HT1080 (cell line): ENCODE results near the gene GOLGA8H. TPM values are rescaled to one million over a fixed set of nuclear protein-coding genes. Genes with fewer than 3 reads are reported as not detected.
"Not testable (repeated sequence)": the region's sequence is repeated elsewhere in the genome, so short reads cannot be mapped to it uniquely, and the experiment has no call there.

Experiments
- DNase-seq: peaks from one replicate; pipeline ENCODE4 v3.0.0-alpha.2; 2015; ENCODE audit warnings: low read depth
- polyA plus RNA-seq, 2 experiments: library from polyadenylated mRNA; depleted of rRNA; stranded (reverse); fragments of >200 nt; gene quantifications; 2 replicates each; pipeline ENCODE4 v1.2.3, GENCODE V29; 2015
- small RNA-seq: library from RNA; depleted of rRNA; stranded (forward); fragments of <200 nt; gene quantifications from one replicate; pipeline ENCODE3, GENCODE V24; 2014
- total RNA-seq: library from RNA; depleted of rRNA; stranded (reverse); fragments of >200 nt; shearing (Covaris generic); gene quantifications from 2 replicates; pipeline ENCODE4 v1.2.3, GENCODE V29; 2014; rRNA removed

GOLGA8H gene, protein sequence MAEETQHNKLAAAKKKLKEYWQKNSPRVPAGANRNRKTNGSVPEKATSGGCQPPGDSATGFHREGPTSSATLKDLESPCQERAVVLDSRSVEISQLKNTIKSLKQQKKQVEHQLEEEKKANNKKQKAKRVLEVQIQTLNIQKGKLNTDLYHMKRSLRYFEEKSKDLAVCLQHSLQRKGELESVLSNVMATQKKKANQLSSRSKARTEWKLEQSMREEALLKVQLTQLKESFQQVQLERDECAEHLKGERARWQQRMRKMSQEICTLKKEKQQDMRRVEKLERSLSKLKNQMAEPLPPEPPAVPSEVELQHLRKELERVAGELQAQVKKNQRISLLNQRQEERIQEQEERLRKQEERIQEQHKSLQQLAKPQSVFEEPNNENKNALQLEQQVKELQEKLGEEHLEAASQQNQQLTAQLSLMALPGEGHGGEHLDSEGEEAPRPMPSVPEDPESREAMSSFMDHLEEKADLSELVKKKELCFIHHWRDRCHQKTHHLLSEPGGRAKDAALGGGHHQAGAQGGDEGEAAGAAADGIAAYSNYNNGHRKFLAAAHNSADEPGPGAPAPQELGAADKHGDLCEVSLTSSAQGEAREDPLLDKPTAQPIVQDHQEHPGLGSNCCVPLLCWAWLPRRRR
- 0.43 and 0.77 TPM in 2 replicates for total RNA-seq
- 0.27 and 0.88 TPM in 2 replicates for polyA plus RNA-seq (2015; cell fraction: cytosol; rRNA removed)
- 2.4 and 2.7 TPM in 2 replicates for polyA plus RNA-seq (2015; cell fraction: nucleus; rRNA removed)

- not testable (repeated sequence) for DNase-seq
These were observed at the start of gene GOLGA8H for GRCh38 chr15:30603796-30604195. Gene GOLGA8H, plus strand, starts transcription at chr15:30604028. Its CDS starts 98 bp downstream, at chr15:30604126.

DNA sequence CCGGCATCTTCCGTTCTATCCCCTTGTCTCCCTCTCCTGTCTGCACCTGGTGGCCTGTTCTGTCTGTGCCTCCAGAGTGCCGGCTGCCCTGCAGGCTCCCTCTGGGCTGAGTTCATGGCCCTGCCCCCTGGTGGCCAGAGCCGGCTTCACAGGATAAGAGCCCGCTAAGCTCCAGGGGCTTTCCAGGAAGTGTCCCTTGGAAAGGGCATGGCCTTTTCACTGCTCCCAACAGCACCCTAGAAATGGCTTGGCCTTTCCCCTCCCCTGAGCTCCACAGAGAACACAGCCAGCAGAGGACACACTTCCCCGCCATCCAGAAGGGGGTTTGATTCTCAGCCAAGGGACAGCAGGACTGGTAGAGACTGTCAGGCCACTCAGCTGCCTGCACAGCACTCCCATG lies 36.9 kb upstream of the GOLGA8H start:
- DNase-seq, result not testable (repeated sequence)

DNA sequence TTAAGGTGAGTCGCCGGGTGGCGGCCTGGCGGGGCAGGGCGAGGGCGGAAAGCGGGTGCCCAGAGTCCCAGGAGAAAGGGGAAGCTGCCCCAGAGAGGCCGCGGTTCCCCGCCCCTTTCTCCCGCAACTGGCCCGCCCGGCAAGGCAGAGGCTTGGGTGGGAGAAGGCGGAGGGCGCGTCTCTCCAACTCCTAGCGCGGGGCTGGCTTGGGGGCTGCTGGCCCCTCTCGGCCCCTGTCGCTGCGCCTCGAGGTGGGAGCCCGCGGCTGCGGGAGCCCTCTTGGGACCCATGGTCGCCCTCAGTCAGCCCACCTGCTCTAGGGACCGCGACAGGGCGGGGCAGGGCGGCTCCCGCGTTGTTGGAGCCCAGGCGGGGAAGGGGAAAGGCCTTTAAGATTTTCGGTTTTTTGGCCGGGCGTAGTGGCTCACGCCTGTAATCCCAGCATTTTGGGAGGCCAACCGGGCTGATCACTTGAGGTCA lies 30.8 kb upstream of the GOLGA8H start:
- not testable (repeated sequence) for DNase-seq

- not testable (repeated sequence) for DNase-seq
These were observed 24.3 kb upstream of the GOLGA8H start for GRCh38 chr15:30579394-30579970.

GRCh38 chr15:30580716-30581115 lies 23.1 kb upstream of the GOLGA8H start:
- not testable (repeated sequence) for DNase-seq

GRCh38 chr15:30598953-30599352 lies 4.9 kb upstream of the GOLGA8H start:
- DNase-seq, result not testable (repeated sequence)

GRCh38 chr15:30612271-30612670 lies 8.4 kb downstream of the GOLGA8H start:
- DNase-seq, result not testable (repeated sequence)

DNA sequence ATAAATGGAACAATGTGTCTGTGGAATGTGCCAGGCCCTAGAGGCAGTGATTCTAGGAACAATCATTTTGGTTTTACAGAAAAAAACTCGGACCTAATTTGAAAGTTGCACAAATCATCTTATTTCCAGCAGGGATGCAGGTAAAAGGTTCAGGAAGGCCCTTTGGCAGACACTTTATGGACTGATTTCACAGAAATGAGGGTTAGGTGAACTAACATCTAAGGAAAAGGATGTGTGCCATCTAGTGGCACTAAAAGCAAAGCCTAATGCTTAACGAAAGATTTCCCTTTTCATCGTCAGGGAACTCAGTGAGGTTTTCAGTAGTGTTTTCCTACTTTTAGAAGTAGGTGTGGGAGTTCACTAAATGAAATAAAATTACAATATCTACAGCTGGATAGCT lies 17.5 kb downstream of the GOLGA8H start:
- not testable (repeated sequence) for DNase-seq

GRCh38 chr15:30625436-30626193 lies 21.8 kb downstream of the GOLGA8H start, which contains the start of gene ARHGAP11B:
Gene ARHGAP11B, plus strand, starts transcription at chr15:30626128.
- DNase-seq, result peak; percentile 93

DNA sequence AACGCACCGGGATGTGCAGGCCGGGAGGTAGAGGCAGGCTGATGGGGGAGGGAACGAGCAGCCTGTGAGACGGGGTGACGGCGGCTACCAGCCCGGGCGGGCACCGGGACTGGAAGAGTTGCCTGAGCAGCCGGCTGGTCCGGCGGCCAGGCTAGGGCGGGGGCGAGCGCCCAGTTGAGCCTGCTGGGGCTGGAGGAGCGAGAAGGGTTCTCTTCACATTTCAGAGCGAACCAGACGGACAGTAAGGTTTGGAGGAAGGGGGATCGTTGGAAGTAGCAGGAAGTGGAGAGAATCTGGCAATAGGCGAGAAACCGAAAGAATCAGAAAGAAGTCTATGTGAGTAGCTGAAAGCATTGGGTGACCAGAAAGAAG lies 22.4 kb downstream of the GOLGA8H start:
- DNase-seq, result peak; percentile 15

GRCh38 chr15:30626632-30627031 lies 22.8 kb downstream of the GOLGA8H start:
- peak; percentile 3 for DNase-seq

GRCh38 chr15:30650012-30650929 lies 46.4 kb downstream of the GOLGA8H start:
- DNase-seq, result peak; percentile 11

DNA sequence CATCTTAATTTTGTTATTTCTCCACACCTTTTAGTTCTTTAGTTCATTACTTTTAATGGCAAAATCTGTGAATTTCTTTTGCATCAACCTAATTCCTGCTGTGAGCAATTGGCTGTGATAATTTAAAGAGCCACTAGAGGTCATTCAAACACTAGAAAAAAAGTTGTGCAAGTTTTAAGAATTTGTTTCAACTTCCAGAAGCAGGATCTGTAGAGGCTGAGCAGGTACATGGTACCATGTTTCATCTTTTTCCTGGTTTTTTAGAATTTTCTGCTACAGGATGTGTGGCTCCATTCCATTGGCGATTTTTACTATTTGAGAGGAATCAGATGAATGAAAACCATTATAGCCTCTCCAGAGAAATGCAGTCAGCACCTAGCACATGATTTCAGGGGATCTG lies 57.3 kb downstream of the GOLGA8H start:
- DNase-seq, result not testable (repeated sequence)

Small RNA genes lying within 50 kb of the gene (small RNA-seq; reads per million reads assigned to genes)
- gene RF00096 (0.27 reads per million, percentile 24 among the genes with 10 or more reads in this experiment), gene RN7SL628P (not detected), gene RN7SL796P (not detected)

Other genes with a start within 250 kb of the GOLGA8H start
- gene CHRFAM7A, start 210.5 kb upstream of the GOLGA8H start, total RNA-seq, result 3.9 and 5.1 TPM in 2 replicates
- gene GOLGA8R, start 189.8 kb upstream of the GOLGA8H start, total RNA-seq, result 0.17 and 0.69 TPM in 2 replicates
- 0.10 TPM in 1 of 2 replicates, not detected in the other for gene GOLGA8Q, start 52.0 kb upstream of the GOLGA8H start, total RNA-seq